ENCODE results near the gene TBC1D5.

TBC1D5 gene

DNA sequence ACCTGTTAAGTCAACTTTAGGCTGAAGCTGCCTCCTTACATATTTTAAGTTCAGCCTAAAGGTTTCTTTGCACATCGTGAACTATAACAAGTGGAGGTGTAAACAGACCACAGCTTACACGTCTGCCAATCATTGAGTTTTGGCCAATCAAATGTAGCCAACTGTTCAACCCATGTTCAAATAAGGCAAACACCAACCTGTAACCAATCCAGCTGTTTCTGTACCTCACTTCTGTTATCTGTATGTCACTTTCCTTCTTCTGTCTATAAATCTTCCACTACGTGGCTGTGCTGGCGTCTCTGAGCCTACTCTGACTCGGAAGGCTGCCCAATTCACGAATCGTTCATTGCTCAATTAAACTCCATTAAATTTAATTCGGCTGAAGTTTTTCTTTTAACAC lies 356.0 kb downstream of the TBC1D5 start:
- intact Hi-C loops (cut with DNase I; ENCODE audit: low total_unique reads), result no loop called here
- no peaks in the 10 kb centered on the region for H3K4me1 ChIP-seq
- no peak overlapping the region for H3K4me3 ChIP-seq
- DNase-seq, result no peak
- H3K27ac ChIP-seq, result no peak overlapping the region
- H3K9me3 ChIP-seq, result no peaks in the 10 kb centered on the region
- peaks cover 0 to 7% (median 0%) of the 10 kb centered on the region in 3 donors for H3K36me3 ChIP-seq
- H3K27me3 ChIP-seq, result no peaks in the 10 kb centered on the region
- TF ChIP-seq, protein P1, sequence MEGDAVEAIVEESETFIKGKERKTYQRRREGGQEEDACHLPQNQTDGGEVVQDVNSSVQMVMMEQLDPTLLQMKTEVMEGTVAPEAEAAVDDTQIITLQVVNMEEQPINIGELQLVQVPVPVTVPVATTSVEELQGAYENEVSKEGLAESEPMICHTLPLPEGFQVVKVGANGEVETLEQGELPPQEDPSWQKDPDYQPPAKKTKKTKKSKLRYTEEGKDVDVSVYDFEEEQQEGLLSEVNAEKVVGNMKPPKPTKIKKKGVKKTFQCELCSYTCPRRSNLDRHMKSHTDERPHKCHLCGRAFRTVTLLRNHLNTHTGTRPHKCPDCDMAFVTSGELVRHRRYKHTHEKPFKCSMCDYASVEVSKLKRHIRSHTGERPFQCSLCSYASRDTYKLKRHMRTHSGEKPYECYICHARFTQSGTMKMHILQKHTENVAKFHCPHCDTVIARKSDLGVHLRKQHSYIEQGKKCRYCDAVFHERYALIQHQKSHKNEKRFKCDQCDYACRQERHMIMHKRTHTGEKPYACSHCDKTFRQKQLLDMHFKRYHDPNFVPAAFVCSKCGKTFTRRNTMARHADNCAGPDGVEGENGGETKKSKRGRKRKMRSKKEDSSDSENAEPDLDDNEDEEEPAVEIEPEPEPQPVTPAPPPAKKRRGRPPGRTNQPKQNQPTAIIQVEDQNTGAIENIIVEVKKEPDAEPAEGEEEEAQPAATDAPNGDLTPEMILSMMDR (IDR thresholded peaks at IDR 0.05), result no peak

DNA sequence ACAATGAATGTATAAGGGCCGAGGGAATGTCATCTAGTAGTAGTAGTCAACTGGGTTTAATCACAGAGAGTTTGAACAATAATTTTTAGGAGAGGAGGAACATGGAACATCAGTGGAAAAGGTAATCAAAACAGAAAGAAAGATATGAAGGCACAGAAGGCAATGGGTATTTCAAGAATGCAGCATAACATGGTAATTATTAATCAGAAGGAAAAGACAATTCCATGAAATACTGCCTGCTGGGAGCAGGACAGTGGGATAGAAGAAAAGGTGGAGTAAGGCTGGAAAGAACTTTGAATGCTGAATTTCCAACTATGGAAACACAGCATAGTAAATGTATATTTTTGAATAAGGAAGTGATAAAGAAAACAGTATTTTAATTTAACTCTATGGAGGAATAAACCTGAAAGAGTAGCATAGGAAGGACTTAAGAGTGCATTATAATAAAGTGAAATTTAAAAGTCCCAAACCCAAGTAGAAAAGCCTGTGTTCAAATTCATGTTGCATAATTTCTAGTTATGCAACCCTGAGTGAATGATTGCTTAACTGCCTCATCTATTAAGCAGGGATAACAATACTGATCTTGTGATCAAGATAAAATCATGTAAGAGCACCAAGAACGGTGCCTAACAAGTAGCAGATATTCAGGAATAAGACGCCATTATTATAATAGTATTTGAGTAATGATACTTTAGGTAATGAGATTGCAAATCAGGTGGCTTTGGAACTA lies 357.7 kb downstream of the TBC1D5 start:
- Histone ChIP-seq H3K4me3 (no peak overlapping the region), H3K4me1 (no peaks in the 10 kb centered on the region), H3K36me3 (peaks cover 0 to 7% (median 0%) of the 10 kb centered on the region in 3 donors), H3K27me3 (no peaks in the 10 kb centered on the region), H3K27ac (no peak overlapping the region), H3K9me3 (no peaks in the 10 kb centered on the region)
- TF ChIP-seq, protein P1 (IDR thresholded peaks at IDR 0.05), result no peak
- intact Hi-C loops (cut with DNase I; ENCODE audit: low total_unique reads), result no loop called here
- no peak for DNase-seq

DNA sequence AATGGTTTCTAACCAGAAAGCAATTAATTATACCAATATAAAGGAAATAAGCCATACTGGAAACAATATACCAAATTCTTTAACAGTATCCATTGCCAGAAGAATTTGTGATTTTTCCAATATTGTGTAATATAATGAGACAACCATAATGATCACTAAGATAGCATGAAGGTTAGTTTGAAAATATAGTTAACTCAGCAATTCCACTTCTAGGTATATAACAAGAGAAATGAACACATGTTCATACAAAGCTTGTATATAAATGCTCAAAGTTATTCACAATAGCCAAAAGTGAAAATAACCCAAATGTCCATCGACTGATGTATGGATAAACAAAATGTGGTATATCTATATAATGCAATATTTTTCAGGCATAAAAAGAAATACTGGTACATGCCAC lies 369.1 kb downstream of the TBC1D5 start:
- peaks cover 0 to 12% (median 6%) of the 10 kb centered on the region in 3 donors for H3K36me3 ChIP-seq
- peaks cover 0 to 11% (median 0%) of the 10 kb centered on the region in 4 donors for H3K4me1 ChIP-seq
- no peak overlapping the region for H3K27ac ChIP-seq
- H3K9me3 ChIP-seq, result no peaks in the 10 kb centered on the region
- intact Hi-C loops (cut with DNase I; ENCODE audit: low total_unique reads), result no loop called here
- H3K27me3 ChIP-seq, result no peaks in the 10 kb centered on the region
- TF ChIP-seq, protein P1 (IDR thresholded peaks at IDR 0.05), result no peak
- no peak for DNase-seq
- no peak overlapping the region for H3K4me3 ChIP-seq

DNA sequence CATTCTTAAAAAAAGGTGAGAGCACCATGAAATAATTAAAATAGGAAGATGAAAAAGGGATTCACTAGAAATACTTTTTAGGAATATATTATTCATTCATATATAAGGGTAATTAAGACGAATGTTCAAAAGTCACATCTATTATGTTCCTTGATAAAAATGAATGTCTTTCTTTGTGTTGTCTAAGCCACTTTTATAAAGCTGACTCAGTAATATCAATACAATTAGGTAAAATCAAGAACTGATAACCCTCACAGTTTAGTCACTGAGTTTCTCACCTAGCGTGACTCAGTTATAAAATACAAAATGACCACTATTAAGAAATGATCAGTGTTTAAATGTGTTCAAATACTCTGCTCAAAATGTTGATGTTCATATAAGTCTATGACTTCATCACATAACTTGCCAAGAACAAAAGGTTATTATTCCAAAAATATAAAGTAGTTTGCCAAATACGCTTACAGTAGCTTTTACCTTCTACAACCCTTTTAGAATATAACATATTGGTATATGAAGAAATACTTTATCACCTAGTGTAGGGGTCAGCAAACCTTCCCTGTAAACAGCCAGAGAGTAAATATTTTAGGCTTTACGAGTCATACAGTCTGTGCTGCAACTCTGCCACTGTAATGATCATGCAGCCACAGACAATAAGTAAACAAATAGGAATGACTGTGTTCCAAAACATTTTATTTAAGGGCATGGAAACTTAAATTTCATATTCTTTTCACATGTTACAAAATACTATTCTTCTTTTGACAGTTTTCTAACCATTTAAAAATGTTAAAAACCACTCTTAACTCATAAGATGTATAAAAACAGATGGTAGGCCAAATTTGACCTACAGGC lies 369.8 kb downstream of the TBC1D5 start:
- TF ChIP-seq, protein P1 (IDR thresholded peaks at IDR 0.05), result no peak
- Histone ChIP-seq H3K27ac (no peak overlapping the region), H3K9me3 (no peaks in the 10 kb centered on the region), H3K27me3 (no peaks in the 10 kb centered on the region), H3K4me3 (no peak overlapping the region), H3K36me3 (peaks cover 0 to 12% (median 6%) of the 10 kb centered on the region in 3 donors), H3K4me1 (peaks cover 0 to 11% (median 0%) of the 10 kb centered on the region in 4 donors)
- DNase-seq, result no peak
- intact Hi-C loops (cut with DNase I; ENCODE audit: low total_unique reads), result no loop called here

DNA sequence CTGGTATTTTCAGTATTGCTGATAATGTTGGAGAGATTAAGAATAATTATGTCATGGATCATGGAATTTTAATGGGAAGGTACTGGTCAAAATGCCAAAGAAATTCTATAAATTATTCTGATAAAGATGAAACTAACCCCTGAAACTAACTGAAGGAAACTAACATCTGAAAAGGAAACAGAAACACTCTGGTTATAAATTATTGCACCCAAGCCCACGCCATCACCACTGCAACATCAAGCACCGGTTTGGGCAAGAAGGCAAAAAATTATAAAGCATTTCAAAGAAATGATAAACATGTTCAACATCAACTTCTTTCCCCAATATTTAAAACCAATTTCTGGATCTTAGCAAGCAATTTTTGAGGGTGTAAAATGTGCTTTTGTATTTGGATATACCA lies 372.5 kb downstream of the TBC1D5 start:
- Histone ChIP-seq H3K36me3 (peaks cover 0 to 17% (median 2%) of the 10 kb centered on the region in 3 donors), H3K27ac (no peak overlapping the region), H3K27me3 (no peaks in the 10 kb centered on the region), H3K4me1 (peaks cover 0 to 11% (median 0%) of the 10 kb centered on the region in 4 donors), H3K9me3 (no peaks in the 10 kb centered on the region), H3K4me3 (no peak overlapping the region)
- intact Hi-C loops (cut with DNase I; ENCODE audit: low total_unique reads), result no loop called here
- TF ChIP-seq, protein P1 (IDR thresholded peaks at IDR 0.05), result no peak
- no peak for DNase-seq
